ENCODE data around the gene ZNRF1. TPM values are rescaled to one million over a fixed set of nuclear protein-coding genes. Genes with fewer than 3 reads are reported as not detected.

The ZNRF1 gene
- total RNA-seq, 1 donor, result 19.9 TPM

GRCh38 chr16:75104836-75105235 lies 106.0 kb downstream of the ZNRF1 start:
- Histone ChIP-seq H3K36me3 (ENCODE audit: insufficient read depth, low read length) (no peaks in the 10 kb centered on the region), H3K27me3 (ENCODE audit: insufficient read depth, low read length) (no peaks in the 10 kb centered on the region), H3K4me2 (ENCODE audit: insufficient read depth, low read length) (no peak overlapping the region), H3K79me2 (ENCODE audit: insufficient read depth, low read length) (peaks cover 2% of the 10 kb centered on the region), H3K27ac (ENCODE audit: low read depth, low read length) (no peak overlapping the region), H4K20me1 (ENCODE audit: insufficient read depth, low read length) (peaks cover 19% of the 10 kb centered on the region), H3K4me3 (ENCODE audit: insufficient read depth, low read length) (no peak overlapping the region), H2AFZ (ENCODE audit: low read length) (no peak overlapping the region), H3K9me3 (ENCODE audit: low read depth, low read length) (no peaks in the 10 kb centered on the region), H3K4me1 (ENCODE audit: insufficient read depth, low read length) (peaks cover 14% of the 10 kb centered on the region)
- TF ChIP-seq CTCF (IDR thresholded peaks at IDR 0.05; ENCODE audit: extremely low read depth, low read depth, low read length), result no peak
- DNase-seq (ENCODE audit: insufficient read length, low spot score, missing footprints), result no peak

GRCh38 chr16:75105306-75106061 lies 106.7 kb downstream of the ZNRF1 start:
- Histone ChIP-seq H3K4me2 (ENCODE audit: insufficient read depth, low read length) (no peak overlapping the region), H3K4me1 (ENCODE audit: insufficient read depth, low read length) (peaks cover 20% of the 10 kb centered on the region), H3K27me3 (ENCODE audit: insufficient read depth, low read length) (no peaks in the 10 kb centered on the region), H3K79me2 (ENCODE audit: insufficient read depth, low read length) (peaks cover 2% of the 10 kb centered on the region), H3K9me3 (ENCODE audit: low read depth, low read length) (no peaks in the 10 kb centered on the region), H3K36me3 (ENCODE audit: insufficient read depth, low read length) (no peaks in the 10 kb centered on the region), H3K27ac (ENCODE audit: low read depth, low read length) (no peak overlapping the region), H4K20me1 (ENCODE audit: insufficient read depth, low read length) (peaks cover 13% of the 10 kb centered on the region), H2AFZ (ENCODE audit: low read length) (no peak overlapping the region), H3K4me3 (ENCODE audit: insufficient read depth, low read length) (no peak overlapping the region)
- TF ChIP-seq CTCF (IDR thresholded peaks at IDR 0.05; ENCODE audit: extremely low read depth, low read depth, low read length), result no peak
- peak; percentile 62 for DNase-seq (ENCODE audit: insufficient read length, low spot score, missing footprints)

GRCh38 chr16:75106351-75107274 lies 107.8 kb downstream of the ZNRF1 start:
- Histone ChIP-seq H3K27ac (ENCODE audit: low read depth, low read length) (no peak overlapping the region), H3K4me1 (ENCODE audit: insufficient read depth, low read length) (peaks cover 27% of the 10 kb centered on the region), H3K79me2 (ENCODE audit: insufficient read depth, low read length) (peaks cover 2% of the 10 kb centered on the region), H3K4me2 (ENCODE audit: insufficient read depth, low read length) (no peak overlapping the region), H3K36me3 (ENCODE audit: insufficient read depth, low read length) (no peaks in the 10 kb centered on the region), H3K9me3 (ENCODE audit: low read depth, low read length) (no peaks in the 10 kb centered on the region), H4K20me1 (ENCODE audit: insufficient read depth, low read length) (peaks cover 18% of the 10 kb centered on the region), H3K4me3 (ENCODE audit: insufficient read depth, low read length) (no peak overlapping the region), H3K27me3 (ENCODE audit: insufficient read depth, low read length) (no peaks in the 10 kb centered on the region), H2AFZ (ENCODE audit: low read length) (no peak overlapping the region)
- DNase-seq (ENCODE audit: insufficient read length, low spot score, missing footprints), result peak; percentile 35
- no peak for TF ChIP-seq CTCF (IDR thresholded peaks at IDR 0.05; ENCODE audit: extremely low read depth, low read depth, low read length)

GRCh38 chr16:75107505-75107904 lies 108.7 kb downstream of the ZNRF1 start:
- Histone ChIP-seq H4K20me1 (ENCODE audit: insufficient read depth, low read length) (peaks cover 20% of the 10 kb centered on the region), H3K36me3 (ENCODE audit: insufficient read depth, low read length) (no peaks in the 10 kb centered on the region), H3K9me3 (ENCODE audit: low read depth, low read length) (no peaks in the 10 kb centered on the region), H3K27me3 (ENCODE audit: insufficient read depth, low read length) (no peaks in the 10 kb centered on the region), H3K4me2 (ENCODE audit: insufficient read depth, low read length) (no peak overlapping the region), H3K4me1 (ENCODE audit: insufficient read depth, low read length) (peaks cover 30% of the 10 kb centered on the region), H3K79me2 (ENCODE audit: insufficient read depth, low read length) (peaks cover 2% of the 10 kb centered on the region), H2AFZ (ENCODE audit: low read length) (no peak overlapping the region), H3K4me3 (ENCODE audit: insufficient read depth, low read length) (no peak overlapping the region), H3K27ac (ENCODE audit: low read depth, low read length) (no peak overlapping the region)
- DNase-seq (ENCODE audit: insufficient read length, low spot score, missing footprints), result no peak
- TF ChIP-seq CTCF (IDR thresholded peaks at IDR 0.05; ENCODE audit: extremely low read depth, low read depth, low read length), result no peak
